ENCODE results near the gene ATG5. TPM values are rescaled to one million over a fixed set of nuclear protein-coding genes. Genes with fewer than 3 reads are reported as not detected.

ATG5 gene
- total RNA-seq, 1 donor from 2014 or later: 25.5 TPM

DNA sequence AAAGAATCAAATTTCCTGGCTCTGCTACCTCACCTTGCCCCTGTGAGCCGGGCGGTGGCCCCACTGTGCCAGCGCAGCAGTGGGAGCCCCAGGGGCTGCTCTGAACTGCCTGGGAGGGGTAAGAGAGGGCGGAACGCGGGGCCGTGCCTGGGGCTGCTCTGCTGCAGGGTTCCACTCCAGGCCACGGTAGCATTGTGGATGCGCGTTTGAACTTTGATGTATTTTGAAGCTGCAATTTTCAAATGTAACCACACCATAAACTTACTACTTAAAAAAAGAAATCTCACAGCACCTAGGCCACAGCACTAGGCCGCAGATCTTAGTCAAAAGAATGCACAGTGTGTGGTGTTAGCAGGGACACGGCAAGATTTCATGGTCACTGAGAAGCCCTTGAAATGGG, 181.9 kb downstream of the ATG5 start:
- DNase-seq (ENCODE audit: low read depth): no peak
- TF ChIP-seq, protein P1, sequence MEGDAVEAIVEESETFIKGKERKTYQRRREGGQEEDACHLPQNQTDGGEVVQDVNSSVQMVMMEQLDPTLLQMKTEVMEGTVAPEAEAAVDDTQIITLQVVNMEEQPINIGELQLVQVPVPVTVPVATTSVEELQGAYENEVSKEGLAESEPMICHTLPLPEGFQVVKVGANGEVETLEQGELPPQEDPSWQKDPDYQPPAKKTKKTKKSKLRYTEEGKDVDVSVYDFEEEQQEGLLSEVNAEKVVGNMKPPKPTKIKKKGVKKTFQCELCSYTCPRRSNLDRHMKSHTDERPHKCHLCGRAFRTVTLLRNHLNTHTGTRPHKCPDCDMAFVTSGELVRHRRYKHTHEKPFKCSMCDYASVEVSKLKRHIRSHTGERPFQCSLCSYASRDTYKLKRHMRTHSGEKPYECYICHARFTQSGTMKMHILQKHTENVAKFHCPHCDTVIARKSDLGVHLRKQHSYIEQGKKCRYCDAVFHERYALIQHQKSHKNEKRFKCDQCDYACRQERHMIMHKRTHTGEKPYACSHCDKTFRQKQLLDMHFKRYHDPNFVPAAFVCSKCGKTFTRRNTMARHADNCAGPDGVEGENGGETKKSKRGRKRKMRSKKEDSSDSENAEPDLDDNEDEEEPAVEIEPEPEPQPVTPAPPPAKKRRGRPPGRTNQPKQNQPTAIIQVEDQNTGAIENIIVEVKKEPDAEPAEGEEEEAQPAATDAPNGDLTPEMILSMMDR (conservative IDR thresholded peaks at IDR 0.05; ENCODE audit: low read depth, low read length): no peak
- H3K4me3 ChIP-seq (ENCODE audit: low read depth, low read length): no peak overlapping the region

DNA sequence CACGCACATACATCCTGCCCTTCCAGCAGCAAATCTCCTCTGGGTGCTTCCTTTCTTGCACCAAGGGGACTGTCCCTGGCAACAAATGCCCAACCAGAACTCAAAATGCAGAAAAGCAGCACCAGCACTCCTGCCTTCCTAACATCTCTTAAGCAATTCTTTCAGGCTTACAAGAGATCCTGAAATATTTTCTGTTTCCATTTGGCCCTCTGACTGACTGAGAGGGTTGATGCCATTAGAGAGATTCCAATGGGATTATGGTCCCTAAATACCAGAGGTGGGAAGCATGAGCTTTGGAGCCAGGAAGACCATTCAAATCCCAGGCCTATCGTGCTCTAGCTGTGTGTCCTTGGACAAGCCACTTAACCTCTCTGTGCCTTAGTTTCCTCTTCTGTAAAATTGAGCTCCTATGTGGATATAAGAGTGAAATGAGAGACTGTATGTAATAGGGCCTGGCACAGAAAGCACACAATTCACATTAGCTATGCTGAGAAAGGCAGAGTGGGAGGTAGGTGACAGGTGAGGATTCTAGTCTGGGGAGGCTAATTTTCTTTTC, 182.6 kb downstream of the ATG5 start:
- TF ChIP-seq, protein P1 (conservative IDR thresholded peaks at IDR 0.05; ENCODE audit: low read depth, low read length): no peak
- no peak for DNase-seq (ENCODE audit: low read depth)
- no peak overlapping the region for H3K4me3 ChIP-seq (ENCODE audit: low read depth, low read length)

DNA sequence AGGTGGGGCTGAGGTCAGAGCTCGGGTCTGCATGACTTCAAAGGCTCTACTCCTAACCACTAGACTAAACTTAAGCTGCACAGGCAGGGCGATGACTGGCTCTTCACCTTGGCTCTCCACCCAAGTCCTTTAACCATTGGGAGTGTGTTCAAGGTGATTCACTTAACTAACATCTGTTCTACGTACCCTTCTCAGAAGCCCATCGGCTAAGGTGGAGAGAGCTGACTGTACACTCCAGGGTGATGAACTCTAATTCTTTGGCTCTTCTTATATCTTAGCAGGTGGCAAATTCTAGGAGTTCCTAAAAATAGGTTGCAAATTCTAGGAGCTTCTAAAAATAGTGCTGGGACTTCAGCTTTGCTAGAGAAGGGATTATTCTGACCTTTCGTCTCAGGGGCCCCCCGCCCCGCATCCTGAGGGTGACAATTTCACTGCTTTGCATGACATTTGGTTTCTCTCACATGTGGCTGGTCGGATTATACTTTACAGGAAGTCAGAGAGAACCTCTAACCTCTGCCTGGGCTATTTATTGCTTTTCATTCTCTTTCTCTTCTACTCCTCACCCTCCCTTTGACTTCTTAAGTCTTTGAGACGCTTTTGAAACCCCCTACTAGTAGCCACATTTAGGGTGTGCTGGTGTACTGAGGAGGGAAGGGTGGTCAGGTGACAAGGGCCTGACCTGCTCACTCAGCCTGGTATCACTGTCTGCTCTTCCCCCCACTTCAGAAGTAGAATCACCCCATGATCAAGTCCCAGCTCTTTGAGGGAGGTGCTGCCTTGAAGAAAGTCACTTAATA, 183.9 kb downstream of the ATG5 start:
- TF ChIP-seq, protein P1 (conservative IDR thresholded peaks at IDR 0.05; ENCODE audit: low read depth, low read length): no peak
- no peak overlapping the region for H3K4me3 ChIP-seq (ENCODE audit: low read depth, low read length)
- DNase-seq (ENCODE audit: low read depth): no peak

DNA sequence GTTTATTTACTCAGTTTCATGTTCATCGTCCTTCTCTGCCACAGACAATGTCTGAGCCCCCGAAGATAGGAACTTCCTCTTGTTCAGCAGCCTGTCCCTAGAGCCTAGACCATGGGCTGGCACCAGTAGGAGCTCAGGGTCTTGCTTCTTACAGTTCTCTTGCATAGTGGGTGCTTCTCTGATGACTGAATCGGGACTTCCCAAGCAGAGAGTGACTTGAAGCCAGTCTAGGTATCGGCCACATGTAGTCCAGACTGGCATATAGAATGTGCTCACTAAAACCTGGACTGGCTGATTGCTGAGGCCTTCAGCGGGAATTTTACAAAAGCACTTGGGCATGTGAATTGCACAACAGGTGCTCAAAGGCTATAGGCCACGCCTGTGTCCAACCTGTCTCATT, 187.4 kb downstream of the ATG5 start:
- DNase-seq (ENCODE audit: low read depth): no peak
- no peak overlapping the region for H3K4me3 ChIP-seq (ENCODE audit: low read depth, low read length)
- TF ChIP-seq, protein P1 (conservative IDR thresholded peaks at IDR 0.05; ENCODE audit: low read depth, low read length): no peak

DNA sequence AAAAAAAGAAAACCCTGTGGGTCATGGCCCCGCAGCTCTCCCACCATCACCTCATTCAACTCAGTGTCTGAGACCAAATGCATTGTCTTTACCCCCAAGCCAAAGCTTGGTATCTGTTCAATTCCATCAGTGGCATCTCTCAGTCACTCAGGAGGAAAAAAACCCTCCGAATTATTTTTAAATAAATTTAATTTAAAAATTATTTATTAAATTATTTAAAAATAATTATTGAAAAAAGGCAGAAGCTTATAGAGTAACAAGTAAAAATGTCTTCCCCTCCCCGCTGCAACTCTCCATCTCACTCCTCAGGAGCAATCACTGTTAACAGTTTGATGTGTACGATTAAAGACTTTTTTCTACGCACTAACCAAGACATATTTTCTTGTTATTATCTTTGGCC, 188.7 kb downstream of the ATG5 start:
- DNase-seq (ENCODE audit: low read depth): no peak
- TF ChIP-seq, protein P1 (conservative IDR thresholded peaks at IDR 0.05; ENCODE audit: low read depth, low read length): no peak
- H3K4me3 ChIP-seq (ENCODE audit: low read depth, low read length): no peak overlapping the region

DNA sequence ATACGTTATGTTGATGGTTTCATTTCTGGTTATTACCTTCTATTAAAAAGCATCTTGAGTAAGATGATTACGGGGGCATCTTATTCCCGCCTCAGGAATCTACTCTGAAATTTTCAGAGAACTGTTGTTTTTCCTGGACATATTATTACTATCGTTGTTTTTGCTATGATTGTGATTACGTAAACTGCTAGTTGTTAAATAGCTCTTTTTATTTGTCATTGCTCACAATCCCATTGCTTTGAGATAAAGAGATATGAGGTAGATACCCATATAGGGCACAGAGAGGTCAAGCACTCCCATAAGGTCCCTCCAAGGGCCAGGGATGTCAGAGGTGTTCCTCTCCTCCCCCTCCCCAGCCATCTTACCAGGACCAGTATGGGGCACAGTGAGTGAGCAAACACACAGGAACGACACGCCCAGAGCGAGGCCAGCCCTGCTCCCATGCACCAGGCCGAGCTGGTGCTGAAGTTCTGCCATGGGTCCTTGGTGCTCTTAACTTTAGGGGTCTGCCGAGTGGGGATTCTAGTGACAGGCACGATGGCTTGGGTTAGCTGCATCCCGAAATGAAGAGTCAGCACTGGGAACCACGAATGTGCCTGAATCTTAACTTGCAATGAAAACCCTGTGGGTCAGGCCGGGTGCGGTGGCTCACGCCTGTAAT, 189.5 kb downstream of the ATG5 start:
- TF ChIP-seq, protein P1 (conservative IDR thresholded peaks at IDR 0.05; ENCODE audit: low read depth, low read length): no peak
- no peak overlapping the region for H3K4me3 ChIP-seq (ENCODE audit: low read depth, low read length)
- no peak for DNase-seq (ENCODE audit: low read depth)

Data from epithelial cell of proximal tubule (primary cell).